Activated CD8-positive, alpha-beta memory T cell treated with anti-CD3 and anti-CD28 coated beads, Interleukin-2, amount 50 U/mL, for 4 hours (primary cell): ENCODE data around the gene METTL24.

Experiments
- DNase-seq: peaks from one replicate; pipeline ENCODE4 v3.0.0-alpha.2; 2020

METTL24 gene, protein sequence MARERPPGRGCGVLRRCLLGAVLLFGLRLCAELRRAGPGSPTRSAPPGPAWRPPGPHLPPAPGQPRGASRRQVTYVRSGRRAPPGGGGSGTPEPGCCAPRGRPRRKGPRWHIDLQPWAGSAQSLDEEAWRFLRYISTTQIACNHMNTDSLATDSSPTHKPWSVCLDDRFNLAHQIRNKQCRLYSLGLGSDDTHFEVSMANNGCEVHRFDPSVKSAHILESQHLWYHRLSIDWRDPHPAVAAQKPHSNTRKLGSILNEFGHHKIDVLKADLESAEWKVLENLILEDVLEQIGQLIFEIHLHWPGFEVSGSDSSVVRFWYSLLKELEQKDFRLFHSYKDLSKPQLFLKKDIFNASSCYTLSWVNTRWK

GRCh38 chr6:110357664-110358552, at the start of gene METTL24:
Gene METTL24 (minus strand): TSS chr6:110358349. CDS start chr6:110358272, 77 bp downstream.
- peak; percentile 27 for DNase-seq

- DNase-seq: no peak
These were observed 46.5 kb upstream of the METTL24 start for GRCh38 chr6:110404607-110405006.

GRCh38 chr6:110401585-110402176, 43.5 kb upstream of the METTL24 start:
- no peak for DNase-seq

GRCh38 chr6:110400208-110400607, 42.1 kb upstream of the METTL24 start:
- DNase-seq: no peak

DNA sequence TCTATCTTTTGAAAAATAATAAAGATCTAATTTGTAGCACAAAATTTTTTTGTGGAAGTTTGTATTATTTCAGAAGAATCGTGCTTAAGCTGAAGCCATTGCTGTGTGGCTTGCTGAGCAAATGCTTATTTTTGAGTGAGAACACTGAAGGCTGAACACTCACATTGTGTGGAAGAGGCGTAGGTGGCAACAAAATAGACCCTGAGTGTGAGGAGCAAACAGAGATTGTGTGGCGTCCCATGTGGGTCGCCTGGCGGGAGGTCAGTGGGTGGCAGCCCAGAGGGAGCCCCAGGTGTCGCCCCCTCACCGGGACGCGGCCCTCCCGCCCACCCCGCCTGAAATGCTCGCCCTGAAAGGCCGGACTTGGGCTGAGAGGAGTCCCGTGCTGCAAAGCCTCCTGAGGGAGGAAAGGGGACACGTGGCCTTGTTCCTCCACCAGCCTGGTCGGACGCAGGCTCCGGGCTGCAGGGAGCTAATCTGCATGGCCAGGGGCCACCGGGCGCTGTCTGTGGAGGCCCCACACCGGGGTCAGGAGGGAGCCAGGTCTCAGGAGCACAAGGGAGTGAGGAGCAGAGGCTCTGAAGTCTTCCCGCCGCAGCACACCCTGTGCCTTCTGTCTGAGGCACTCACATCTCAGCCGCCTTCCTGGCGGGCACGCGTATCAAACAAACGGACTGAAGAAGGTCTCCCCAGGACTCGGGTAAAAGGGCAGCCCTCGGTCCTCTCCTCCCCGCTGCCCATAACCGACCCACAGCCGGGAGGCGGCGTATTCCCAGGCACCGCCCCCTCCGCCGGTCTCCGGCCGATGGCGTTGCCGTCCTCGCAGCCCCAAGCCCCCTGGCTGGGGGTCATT, 41.3 kb upstream of the METTL24 start:
- no peak for DNase-seq

DNA sequence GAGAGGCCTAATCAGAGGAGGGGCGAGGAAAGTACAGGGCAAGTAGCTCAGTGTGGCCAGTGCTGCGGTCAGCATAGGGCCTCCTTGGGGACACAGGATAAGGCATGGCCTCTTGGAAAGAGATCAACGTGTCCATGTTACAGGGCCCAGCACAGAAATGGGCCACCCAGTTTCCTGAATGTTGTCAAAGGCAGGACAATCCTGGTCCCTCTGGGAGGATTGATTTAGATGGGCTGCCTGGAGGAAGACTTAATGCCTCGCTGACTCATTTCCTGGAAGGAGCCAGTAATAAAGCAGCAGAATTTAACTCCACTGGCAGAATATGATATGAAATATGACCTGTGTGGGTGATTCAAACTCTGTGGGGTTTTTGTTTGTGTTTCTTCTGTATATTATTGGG, 40.6 kb upstream of the METTL24 start:
- no peak for DNase-seq

DNA sequence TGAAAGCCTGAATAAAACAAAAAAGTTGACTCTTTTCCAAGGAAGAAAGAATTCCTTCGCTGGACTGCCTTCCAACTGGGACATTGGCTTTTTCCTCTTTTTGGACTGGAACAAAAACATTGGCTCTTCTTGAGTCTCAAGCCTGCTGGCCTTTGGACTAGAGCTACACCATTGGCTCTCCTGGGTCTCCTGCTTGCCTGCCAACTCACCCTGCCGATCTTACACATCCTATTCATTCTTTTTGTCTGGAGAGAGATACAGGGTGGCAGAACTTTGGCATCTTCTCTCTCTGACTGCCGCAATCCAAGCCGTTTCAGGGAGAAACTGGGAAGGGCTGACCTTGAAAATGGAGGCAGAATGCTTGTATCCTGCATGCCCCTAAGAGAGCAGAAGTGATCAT, 37.1 kb upstream of the METTL24 start:
- DNase-seq: no peak

- DNase-seq: no peak
These were observed 36.3 kb upstream of the METTL24 start for GRCh38 chr6:110394409-110394808.

DNA sequence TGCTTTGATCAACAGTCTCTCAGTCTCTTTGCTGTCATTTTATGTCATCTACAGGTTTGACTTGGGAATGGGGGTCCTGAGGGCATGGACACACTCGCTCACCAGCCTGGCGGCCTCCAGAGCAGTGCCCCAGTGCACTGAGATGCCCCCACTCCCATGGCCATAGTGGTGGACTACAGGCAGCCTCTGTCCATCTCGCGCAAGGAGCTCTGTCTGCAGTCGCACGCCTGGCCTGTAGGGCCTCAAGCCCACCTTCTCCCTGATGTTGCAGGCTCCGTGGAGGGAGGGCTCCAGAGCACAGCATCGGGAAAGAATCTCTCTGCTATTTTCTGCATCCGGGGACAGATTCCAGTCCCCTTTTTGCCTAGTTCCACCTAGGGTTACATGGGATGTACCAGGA, 34.6 kb upstream of the METTL24 start:
- DNase-seq: no peak

GRCh38 chr6:110390404-110390803, 32.3 kb upstream of the METTL24 start:
- no peak for DNase-seq

GRCh38 chr6:110389689-110390382, 31.7 kb upstream of the METTL24 start:
- DNase-seq: no peak

DNA sequence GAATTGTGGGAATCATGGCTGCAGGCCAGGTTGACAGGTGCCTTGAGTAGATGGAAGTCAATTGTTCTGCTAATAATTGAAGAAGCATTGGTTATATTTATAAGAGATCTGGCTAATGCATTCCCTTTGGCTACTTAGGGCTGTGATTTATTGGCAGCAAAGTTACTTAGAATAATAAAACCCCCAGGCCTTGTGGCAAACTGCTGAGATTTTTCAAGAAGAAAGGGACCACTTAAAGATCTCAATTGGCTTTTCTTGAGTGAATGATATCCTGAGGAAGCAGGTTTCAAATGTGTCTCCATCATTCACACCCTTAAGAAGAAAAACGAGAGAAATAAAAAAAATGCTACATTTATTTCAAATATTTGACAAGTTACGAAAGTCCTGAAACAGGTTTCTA, 29.8 kb upstream of the METTL24 start:
- no peak for DNase-seq

- DNase-seq: no peak
These were observed 27.3 kb upstream of the METTL24 start for GRCh38 chr6:110385458-110385863.

DNA sequence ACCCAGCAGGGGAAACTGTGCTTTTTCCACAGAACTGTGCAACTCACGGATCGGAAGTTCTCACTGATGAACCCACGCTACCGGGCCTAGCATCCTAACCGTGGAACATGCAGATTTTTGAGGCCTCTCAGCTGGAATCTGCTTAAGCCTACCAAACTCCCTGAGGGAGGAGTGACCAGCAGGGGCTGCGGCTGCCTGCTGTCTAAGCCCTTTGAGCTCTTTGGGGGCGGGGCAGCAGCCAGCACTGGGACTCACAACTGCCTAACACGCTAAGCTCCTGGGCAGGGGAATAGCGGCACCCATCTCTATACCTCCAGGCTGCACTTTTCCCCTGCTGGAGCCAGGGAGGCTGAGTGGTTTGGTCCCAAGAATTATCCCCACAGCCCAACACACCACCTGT, 20.4 kb upstream of the METTL24 start:
- no peak for DNase-seq

GRCh38 chr6:110369066-110369465, 10.9 kb upstream of the METTL24 start:
- DNase-seq: no peak

DNA sequence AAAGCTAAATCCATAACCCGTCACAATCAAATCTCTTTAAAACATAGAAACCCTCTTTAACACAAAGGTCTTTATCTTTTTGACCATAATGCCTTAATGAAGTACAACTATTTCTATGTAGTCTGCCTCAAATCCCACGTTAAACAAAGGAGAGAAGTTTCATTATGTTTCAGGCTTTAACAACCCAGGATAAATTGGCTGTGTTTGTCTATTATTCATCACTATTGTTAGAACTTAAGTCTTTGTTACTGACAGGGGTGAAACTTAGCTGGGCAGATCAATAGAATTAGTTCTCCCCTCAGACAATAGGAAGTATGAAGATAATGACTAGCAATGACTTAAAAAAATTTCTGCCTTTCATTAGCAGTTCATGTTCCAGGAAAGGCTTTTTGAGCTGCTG, 10.1 kb upstream of the METTL24 start:
- no peak for DNase-seq

- DNase-seq: no peak
These were observed 9.7 kb upstream of the METTL24 start for GRCh38 chr6:110367825-110368224.

DNA sequence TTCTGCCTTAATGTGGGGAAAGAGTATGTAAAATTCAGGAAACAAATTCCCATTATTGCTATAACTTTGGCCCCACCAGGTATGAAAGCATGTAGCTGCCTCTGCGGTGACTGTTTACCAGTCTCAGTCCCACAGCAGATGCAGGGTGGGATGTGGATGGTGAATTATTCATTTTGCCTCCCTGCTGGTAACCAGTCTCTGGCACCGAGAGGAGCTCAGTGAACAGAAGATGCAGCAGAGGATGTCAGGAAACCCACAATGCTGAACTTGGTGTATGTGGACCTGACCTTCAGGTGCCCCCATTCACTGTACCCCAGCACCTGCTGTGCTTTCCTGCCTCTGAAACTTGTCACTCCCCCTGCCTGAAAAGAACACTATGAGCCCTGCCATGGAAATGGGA, 8.8 kb upstream of the METTL24 start:
- DNase-seq: no peak

DNA sequence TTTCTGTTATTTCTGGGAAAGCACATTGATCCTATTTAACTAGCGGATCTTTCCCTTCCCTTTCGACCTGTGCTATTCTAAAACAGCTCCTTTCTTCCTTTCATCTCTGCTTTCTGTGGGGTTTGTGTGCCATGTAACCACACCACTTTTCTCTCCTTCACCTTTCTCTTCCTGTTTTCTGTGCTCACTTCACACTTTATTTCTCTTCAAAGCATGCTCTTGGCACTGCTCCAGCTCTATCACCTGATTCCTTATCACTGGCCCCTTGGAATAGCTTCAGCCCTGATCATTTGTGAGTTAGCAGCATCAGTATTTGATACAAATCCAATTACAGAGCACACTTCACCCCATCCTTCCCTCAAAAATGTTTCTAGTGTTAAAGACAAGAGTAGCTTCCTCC, 8.1 kb upstream of the METTL24 start:
- no peak for DNase-seq

GRCh38 chr6:110364364-110365105, 6.4 kb upstream of the METTL24 start:
- DNase-seq: no peak

GRCh38 chr6:110363748-110364147, 5.6 kb upstream of the METTL24 start:
- no peak for DNase-seq
